B cell (primary cell): ENCODE data around the gene ITPR1. TPM values are rescaled to one million over a fixed set of nuclear protein-coding genes. Genes with fewer than 3 reads are reported as not detected.

Experiments
- ATAC-seq: fragments of 200-7000 bp; cut with Tn5 transposase; one replicate; pipeline ENCODE4 v1.10.0; 2021; ENCODE audit warnings: low read depth, mild to moderate bottlenecking, moderate number of reproducible peaks, moderate library complexity
- CTCF ChIA-PET: fragments of 350-600 bp; sonication (Branson Sonifier 250); formaldehyde crosslinking; loops from one replicate; lab custom pipeline; 2021; ENCODE audit warnings: antibody characterized with exemption, inconsistent platforms; lab: Charles Lee
- POLR2A ChIA-PET: fragments of 350-600 bp; sonication (Branson Sonifier 250); formaldehyde crosslinking; loops from one replicate; lab custom pipeline; 2021; ENCODE audit warnings: antibody characterized with exemption; lab: Charles Lee
- DNase-seq: peaks from one replicate; pipeline ENCODE4 v3.0.0; 2013
- H2AFZ ChIP-seq: 2 replicates; pipeline ENCODE4 v1.6.1; 2012; ENCODE audit warnings: mild to moderate bottlenecking, low read depth, low read length; ENCODE audit not compliant: insufficient read depth, poor library complexity, severe bottlenecking
- H3K27ac ChIP-seq, 2 donors: 1 replicate in 1 of 2; 2 replicates in 1 of 2; pipeline ENCODE4 v1.5.1; 2012 to 2013; ENCODE audit warnings: low read length in 2 of 2, mild to moderate bottlenecking in 2 of 2, moderate library complexity in 1 of 2
- H3K27me3 ChIP-seq, 4 experiments: fragments of 200-600 bp in 1 of 4; sonication (generic) in 1 of 4; replicated peaks in 1 of 4; 1 replicate in 2 of 4; 2 replicates in 2 of 4; pipeline versions ENCODE4 v1.6.1 to v1.7.0; 2013 to 2016; ENCODE audit warnings: low read length in 3 of 4, mild to moderate bottlenecking in 2 of 4, mixed read lengths in 1 of 4, moderate library complexity in 1 of 4; ENCODE audit not compliant: insufficient read depth in 4 of 4, control insufficient read depth in 3 of 4; ENCODE audit errors: control extremely low read depth in 1 of 4
- H3K36me3 ChIP-seq, 2 experiments: replicated peaks in 1 of 2; 1 replicate in 1 of 2; 2 replicates in 1 of 2; pipeline versions ENCODE4 v1.6.1 to v1.7.1; 2013; ENCODE audit warnings: low read length in 1 of 2; ENCODE audit not compliant: insufficient read depth in 2 of 2, control insufficient read depth in 1 of 2; ENCODE audit errors: control extremely low read depth in 1 of 2, extremely low read depth in 1 of 2
- H3K4me1 ChIP-seq, 2 donors: fragments of 200-600 bp in 1 of 2; sonication (generic) in 1 of 2; 1 replicate in 1 of 2; 2 replicates in 1 of 2; pipeline versions ENCODE4 v1.5.1 to v1.6.1; 2013 to 2017; ENCODE audit warnings: low read length in 2 of 2; ENCODE audit not compliant: control insufficient read depth in 2 of 2, insufficient read depth in 2 of 2
- H3K4me2 ChIP-seq: replicated peaks from 2 replicates; pipeline ENCODE3; 2012; ENCODE audit warnings: mild to moderate bottlenecking, low read depth, low read length; ENCODE audit not compliant: poor library complexity, severe bottlenecking
- H3K4me3 ChIP-seq, 5 experiments: fragments of 200-600 bp in 1 of 5; sonication (generic) in 1 of 5; 1 replicate in 3 of 5; 2 replicates in 2 of 5; pipeline versions ENCODE4 v1.5.1 to v1.7.0; 2011 to 2016; ENCODE audit warnings: low read length in 4 of 5, mild to moderate bottlenecking in 4 of 5, low read depth in 2 of 5, control low read depth in 1 of 5, moderate library complexity in 1 of 5; ENCODE audit not compliant: insufficient read depth in 1 of 5; ENCODE audit errors: control extremely low read depth in 1 of 5, extremely low read depth in 1 of 5
- H3K79me2 ChIP-seq: fragments of 200-600 bp; sonication (generic); one replicate; pipeline ENCODE4 v1.6.0; 2016; ENCODE audit warnings: low read length; ENCODE audit not compliant: control insufficient read depth, insufficient read depth
- H3K9ac ChIP-seq: fragments of 200-600 bp; sonication (generic); 2 replicates; pipeline ENCODE4 v1.6.1; 2017; ENCODE audit warnings: mild to moderate bottlenecking, low read length, moderate library complexity
- H3K9me3 ChIP-seq, 3 donors: one replicate each; pipeline versions ENCODE4 v1.6.1 to v1.7.1; 2013; ENCODE audit warnings: low read length in 2 of 3; ENCODE audit not compliant: control insufficient read depth in 2 of 3, insufficient read depth in 1 of 3; ENCODE audit errors: control extremely low read depth in 1 of 3
- H4K20me1 ChIP-seq: 2 replicates; pipeline ENCODE4 v1.6.0; 2012; ENCODE audit warnings: mild to moderate bottlenecking, low read length; ENCODE audit not compliant: insufficient read depth, control insufficient read depth, poor library complexity, severe bottlenecking
- H3K27ac Mint-ChIP-seq: one replicate; pipeline ENCODE4 v1.8.0; 2021; ENCODE audit warnings: mixed read lengths
- H3K27me3 Mint-ChIP-seq: one replicate; pipeline ENCODE4 v1.8.0; 2021; ENCODE audit warnings: mixed read lengths
- H3K4me1 Mint-ChIP-seq: one replicate; pipeline ENCODE4 v1.8.0; 2021; ENCODE audit warnings: mixed read lengths
- H3K4me3 Mint-ChIP-seq: one replicate; pipeline ENCODE4 v1.8.0; 2021; ENCODE audit warnings: mixed read lengths
- H3K9me3 Mint-ChIP-seq: one replicate; pipeline ENCODE4 v1.8.0; 2022; ENCODE audit warnings: mixed read lengths; ENCODE audit not compliant: insufficient read depth
- CTCF ChIP-seq: fragments of 200-600 bp; IDR thresholded peaks from one replicate; pipeline ENCODE4 v1.8.0; 2022; ENCODE audit warnings: antibody characterized with exemption, mild to moderate bottlenecking
- EZH2 ChIP-seq: IDR thresholded peaks from 2 replicates; pipeline ENCODE4 v1.6.1; 2012; ENCODE audit warnings: borderline replicate concordance, low read depth, mild to moderate bottlenecking, moderate library complexity, low read length; ENCODE audit not compliant: insufficient read depth, poor library complexity, severe bottlenecking
- WGBS: methylation state at CpG from one replicate; pipeline ENCODE4 v1.1.5; 2013; ENCODE audit warnings: missing lambda C conversion rate; ENCODE audit not compliant: insufficient coverage; 5-methylcytosine and 5-hydroxymethylcytosine counted together
- intact Hi-C: fragments of 100-400 bp; cut with micrococcal nuclease; formaldehyde crosslinking; loops from one replicate; pipeline ENCODE4 v1.10.0; 2022
- polyA plus RNA-seq: library from polyadenylated mRNA; depleted of rRNA; stranded (reverse); fragments of >200 nt; gene quantifications from 2 replicates; pipeline ENCODE4 v1.2.3, GENCODE V29; 2012
- total RNA-seq, 2 donors: library from RNA; stranded (reverse); fragments of 120-200 nt in 1 of 2; gene quantifications; 1 replicate in 1 of 2; 2 replicates in 1 of 2; pipeline versions ENCODE4 v1.2.3 to v1.2.4, GENCODE V29; 2013 to 2022

The ITPR1 gene
- total and polyA plus RNA-seq, 2 donors (not counting 1 experiment from before 2014, with no cell fraction given): 64.0 to 332 TPM

GRCh38 chr3:4506559-4507023, 13.4 kb downstream of the ITPR1 start:
- Histone ChIP-seq H3K9me3 (no peaks in the 10 kb centered on the region), H3K9ac (peak overlapping the region; percentile 59), H3K4me3 (peak overlapping the region in 1 of 5 experiments; percentile 35), H3K4me2 (peak overlapping the region; percentile 68), H3K79me2 (peaks cover 89% of the 10 kb centered on the region), H2AFZ (no peak overlapping the region), H3K4me1 (peaks cover 92 to 93% of the 10 kb centered on the region in 2 donors), H3K36me3 (peaks cover 4 to 18% of the 10 kb centered on the region in 2 experiments), H4K20me1 (peaks cover 22% of the 10 kb centered on the region), H3K27ac (peak overlapping the region; percentile 81 to 98), H3K27me3 (no peaks in the 10 kb centered on the region)
- CTCF ChIA-PET: interaction anchor here (1.7 to 9.5 kb wide), 3 partner anchors 10 to 13 kb away, joined by 4 to 66 read pairs (median 14); partner anchors contain the start of gene ITPR1
- H3K4me1 Mint-ChIP-seq: peaks cover 95% of the 10 kb centered on the region
- no peak for DNase-seq
- H3K27me3 Mint-ChIP-seq: no peaks in the 10 kb centered on the region
- ATAC-seq: no peak
- H3K4me3 Mint-ChIP-seq: peak overlapping the region; percentile 73
- WGBS: no CpG with 5 or more reads among the region's 2 CpGs
- TF ChIP-seq CTCF: no peak
- POLR2A ChIA-PET: interaction anchor here (5.3 kb wide), 1 partner anchor 13 kb away, joined by 96 read pairs; the partner anchor contains the start of gene ITPR1
- intact Hi-C loops: loop anchor here (1.0 kb wide), 1 partner anchor 11 kb away; no protein-coding TSS in a partner anchor
- H3K9me3 Mint-ChIP-seq: no peaks in the 10 kb centered on the region
- peak overlapping the region; percentile 93 for H3K27ac Mint-ChIP-seq

GRCh38 chr3:4507024-4507596, 14.0 kb downstream of the ITPR1 start:
- POLR2A ChIA-PET: interaction anchor here (0.6 to 2.0 kb wide), 5 partner anchors 10 to 156 kb away, joined by 3 to 25 read pairs (median 3); partner anchors contain the start of gene ITPR1
- Histone ChIP-seq H4K20me1 (peaks cover 28% of the 10 kb centered on the region), H3K4me2 (peak overlapping the region; percentile 68), H3K4me1 (peaks cover 92 to 93% of the 10 kb centered on the region in 2 donors), H2AFZ (no peak overlapping the region), H3K27me3 (no peaks in the 10 kb centered on the region), H3K9me3 (no peaks in the 10 kb centered on the region), H3K9ac (peak overlapping the region; percentile 59), H3K36me3 (peaks cover 4 to 17% of the 10 kb centered on the region in 2 experiments), H3K79me2 (peaks cover 89% of the 10 kb centered on the region), H3K27ac (peak overlapping the region; percentile 14 to 81), H3K4me3 (peak overlapping the region in 2 of 5 experiments; percentile 16 to 35)
- intact Hi-C loops: no loop called here
- DNase-seq (no peak), ATAC-seq (no peak)
- H3K9me3 Mint-ChIP-seq: no peaks in the 10 kb centered on the region
- CTCF ChIA-PET: interaction anchor here (0.7 to 9.5 kb wide), 6 partner anchors 9 to 1307 kb away, joined by 3 to 66 read pairs (median 4); partner anchors contain the start of gene ITPR1
- TF ChIP-seq EZH2 (no peak), CTCF (no peak)
- peaks cover 94% of the 10 kb centered on the region for H3K4me1 Mint-ChIP-seq
- H3K4me3 Mint-ChIP-seq: peak overlapping the region; percentile 74
- WGBS: 0% methylated on average over 1 of the region's 5 CpGs
- no peaks in the 10 kb centered on the region for H3K27me3 Mint-ChIP-seq
- H3K27ac Mint-ChIP-seq: peak overlapping the region; percentile 85
